Measurements from ENCODE around the gene CTU1.

DNA sequence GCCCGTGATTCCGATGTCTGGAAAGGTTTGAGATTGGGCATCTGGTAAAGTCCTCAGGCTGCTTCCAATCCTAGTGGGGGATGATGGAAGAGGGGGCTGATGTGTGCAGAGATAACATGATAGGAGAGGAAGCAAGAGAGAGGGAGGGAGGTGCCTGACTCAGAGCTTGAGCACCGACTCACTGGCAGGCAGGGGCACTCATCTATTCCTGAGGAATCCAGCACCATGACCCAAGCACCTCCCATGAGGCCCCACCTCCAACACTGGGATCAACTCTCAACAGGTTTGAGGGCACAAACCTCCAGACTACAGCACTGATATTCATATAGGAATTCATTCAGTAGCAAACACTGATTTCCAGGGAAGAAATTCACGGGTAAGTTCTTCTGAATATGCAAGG is 10.9 kb upstream of the CTU1 start:
- TF ChIP-seq EZH2 (IDR thresholded peaks at IDR 0.05; ENCODE audit: insufficient read depth, poor library complexity, severe bottlenecking) = no peak
- no peak for TF ChIP-seq EZH2phosphoT487 (IDR thresholded peaks at IDR 0.05; ENCODE audit: insufficient read depth, low read depth)

Measured in GM23248 (cell line).